Mammary epithelial cell (primary cell): ENCODE results near the gene MAP4K4.

ENCODE experiments used
- EZH2 ChIP-seq: IDR thresholded peaks from 2 replicates; pipeline ENCODE4 v1.6.1; 2012; ENCODE audit warnings: low read length, inconsistent platforms, borderline replicate concordance
- TF ChIP-seq, protein P1 (sequence below), 2 donors: IDR thresholded peaks in 1 of 2; conservative IDR thresholded peaks in 1 of 2; 2 replicates each; pipeline ENCODE4 v1.5.1; 2011 to 2012; ENCODE audit warnings: inconsistent platforms in 2 of 2, low read length in 2 of 2, mild to moderate bottlenecking in 2 of 2, control low read depth in 1 of 2, low read depth in 1 of 2; ENCODE audit not compliant: insufficient read depth in 1 of 2; ENCODE audit errors: extremely low read depth in 1 of 2

DNA sequence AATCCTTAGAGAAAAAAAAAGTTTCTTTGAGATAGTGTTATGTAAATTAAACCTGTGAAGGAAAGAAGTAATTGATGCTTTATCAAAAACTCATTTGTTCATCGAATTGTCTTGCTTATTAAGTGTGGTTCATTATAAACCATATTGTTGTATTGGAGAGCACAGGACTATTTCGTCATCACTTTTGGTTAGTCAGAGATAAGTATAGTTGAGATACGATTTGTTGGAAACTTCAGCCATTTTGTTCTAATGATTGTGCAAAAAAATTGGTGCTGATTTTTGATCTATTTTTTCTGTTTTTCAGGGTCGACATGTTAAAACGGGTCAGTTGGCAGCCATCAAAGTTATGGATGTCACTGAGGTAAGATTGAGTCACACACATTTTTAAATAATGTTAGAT lies 92.9 kb downstream of the MAP4K4 start:
- TF ChIP-seq, protein P1, sequence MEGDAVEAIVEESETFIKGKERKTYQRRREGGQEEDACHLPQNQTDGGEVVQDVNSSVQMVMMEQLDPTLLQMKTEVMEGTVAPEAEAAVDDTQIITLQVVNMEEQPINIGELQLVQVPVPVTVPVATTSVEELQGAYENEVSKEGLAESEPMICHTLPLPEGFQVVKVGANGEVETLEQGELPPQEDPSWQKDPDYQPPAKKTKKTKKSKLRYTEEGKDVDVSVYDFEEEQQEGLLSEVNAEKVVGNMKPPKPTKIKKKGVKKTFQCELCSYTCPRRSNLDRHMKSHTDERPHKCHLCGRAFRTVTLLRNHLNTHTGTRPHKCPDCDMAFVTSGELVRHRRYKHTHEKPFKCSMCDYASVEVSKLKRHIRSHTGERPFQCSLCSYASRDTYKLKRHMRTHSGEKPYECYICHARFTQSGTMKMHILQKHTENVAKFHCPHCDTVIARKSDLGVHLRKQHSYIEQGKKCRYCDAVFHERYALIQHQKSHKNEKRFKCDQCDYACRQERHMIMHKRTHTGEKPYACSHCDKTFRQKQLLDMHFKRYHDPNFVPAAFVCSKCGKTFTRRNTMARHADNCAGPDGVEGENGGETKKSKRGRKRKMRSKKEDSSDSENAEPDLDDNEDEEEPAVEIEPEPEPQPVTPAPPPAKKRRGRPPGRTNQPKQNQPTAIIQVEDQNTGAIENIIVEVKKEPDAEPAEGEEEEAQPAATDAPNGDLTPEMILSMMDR (conservative IDR thresholded peaks at IDR 0.05 in 1 of 2, IDR thresholded peaks at IDR 0.05 in 1 of 2; ENCODE audit: extremely low read depth in 1 of 2, insufficient read depth in 1 of 2, low read depth in 1 of 2, low read length in 2 of 2), result no peak
- TF ChIP-seq EZH2, result no peak
